Measurements from ENCODE around the gene MPRIP.

GRCh38 chr17:17127156-17127555 lies 84.9 kb downstream of the MPRIP start:
- TF ChIP-seq CTCF (IDR thresholded peaks at IDR 0.05) (no peak), POLR2A (IDR thresholded peaks at IDR 0.05) (no peak)
